ENCODE data around the gene SPSB4. TPM values are rescaled to one million over a fixed set of nuclear protein-coding genes. Genes with fewer than 3 reads are reported as not detected.

Gene SPSB4
- total RNA-seq, 3 donors from 2014 or later: 1.3 TPM; not detected in 2

DNA sequence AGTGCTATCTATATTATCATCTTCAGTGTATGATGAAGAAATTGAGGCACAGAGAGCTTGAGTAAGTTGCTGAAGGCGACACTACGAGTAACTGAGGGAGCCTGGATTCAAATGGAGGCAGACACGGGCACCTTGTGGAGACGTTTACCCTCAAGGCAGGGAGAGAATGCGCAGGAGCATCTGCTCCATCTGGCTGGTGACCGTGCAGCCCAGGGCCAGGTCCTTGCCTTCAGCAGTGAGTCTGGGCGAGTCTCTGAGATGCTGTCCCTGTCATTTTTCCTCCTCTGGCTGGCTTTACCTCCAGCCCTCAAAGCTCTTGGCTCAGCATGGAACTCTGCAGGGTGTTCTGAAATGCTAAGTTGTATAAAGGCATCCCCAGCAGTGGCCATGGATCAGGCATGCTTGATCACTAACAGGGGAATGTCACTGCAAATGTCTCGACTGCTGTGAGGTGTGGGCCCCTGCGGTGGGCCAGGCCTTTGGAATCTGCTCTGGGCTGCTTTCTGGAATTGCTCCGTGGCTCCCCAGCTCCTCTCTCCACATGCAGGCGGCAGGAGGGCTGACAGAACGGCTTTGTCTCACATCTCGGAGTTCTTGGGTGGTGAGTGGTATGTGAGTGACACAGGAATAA lies 19.7 kb downstream of the SPSB4 start:
- no peaks in the 10 kb centered on the region for H3K9me3 ChIP-seq
- H3K4me1 ChIP-seq: no peaks in the 10 kb centered on the region
- intact Hi-C loops (cut with DNase I; ENCODE audit: low total_unique reads): no loop called here
- TF ChIP-seq POLR2AphosphoS5 (IDR thresholded peaks at IDR 0.05) (no peak), POLR2A (IDR thresholded peaks at IDR 0.05) (no peak)
- TF ChIP-seq, protein P1, sequence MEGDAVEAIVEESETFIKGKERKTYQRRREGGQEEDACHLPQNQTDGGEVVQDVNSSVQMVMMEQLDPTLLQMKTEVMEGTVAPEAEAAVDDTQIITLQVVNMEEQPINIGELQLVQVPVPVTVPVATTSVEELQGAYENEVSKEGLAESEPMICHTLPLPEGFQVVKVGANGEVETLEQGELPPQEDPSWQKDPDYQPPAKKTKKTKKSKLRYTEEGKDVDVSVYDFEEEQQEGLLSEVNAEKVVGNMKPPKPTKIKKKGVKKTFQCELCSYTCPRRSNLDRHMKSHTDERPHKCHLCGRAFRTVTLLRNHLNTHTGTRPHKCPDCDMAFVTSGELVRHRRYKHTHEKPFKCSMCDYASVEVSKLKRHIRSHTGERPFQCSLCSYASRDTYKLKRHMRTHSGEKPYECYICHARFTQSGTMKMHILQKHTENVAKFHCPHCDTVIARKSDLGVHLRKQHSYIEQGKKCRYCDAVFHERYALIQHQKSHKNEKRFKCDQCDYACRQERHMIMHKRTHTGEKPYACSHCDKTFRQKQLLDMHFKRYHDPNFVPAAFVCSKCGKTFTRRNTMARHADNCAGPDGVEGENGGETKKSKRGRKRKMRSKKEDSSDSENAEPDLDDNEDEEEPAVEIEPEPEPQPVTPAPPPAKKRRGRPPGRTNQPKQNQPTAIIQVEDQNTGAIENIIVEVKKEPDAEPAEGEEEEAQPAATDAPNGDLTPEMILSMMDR (IDR thresholded peaks at IDR 0.05): no peak
- no peak overlapping the region for H3K27ac ChIP-seq
- no peaks in the 10 kb centered on the region for H3K36me3 ChIP-seq
- no peak for DNase-seq (ENCODE audit: low spot score in 2 of 2)
- no peak overlapping the region for H3K4me3 ChIP-seq
- no peaks in the 10 kb centered on the region for H3K27me3 ChIP-seq

DNA sequence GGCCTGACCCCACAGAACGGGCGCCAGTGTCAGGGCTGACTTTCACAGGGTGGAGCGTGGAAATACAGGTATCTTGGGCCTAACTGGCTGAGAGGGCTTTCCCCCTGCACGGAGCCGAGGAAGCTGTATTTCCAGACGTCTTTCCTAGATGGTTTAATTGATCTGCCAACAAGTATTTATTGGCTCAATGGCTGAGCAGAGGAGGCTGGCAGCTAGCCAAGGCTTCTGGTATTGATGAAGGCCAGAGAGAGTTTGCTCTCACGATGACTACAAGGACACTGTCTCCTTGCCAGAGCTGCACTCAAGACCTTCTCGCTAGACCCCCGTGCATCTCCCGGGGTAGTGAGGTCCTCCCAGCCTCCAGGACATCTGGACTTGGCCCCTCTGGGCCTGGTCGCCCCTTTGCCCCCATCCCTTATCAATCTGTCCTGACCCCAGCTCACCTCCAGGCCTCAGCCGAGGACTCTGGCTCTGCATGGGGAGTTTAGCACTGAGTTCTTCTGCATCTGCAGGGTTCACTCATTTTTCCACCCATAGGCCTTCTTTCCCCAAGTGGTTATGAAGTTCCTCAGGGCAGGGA lies 20.6 kb downstream of the SPSB4 start:
- no peak for TF ChIP-seq POLR2AphosphoS5 (IDR thresholded peaks at IDR 0.05)
- no peak for TF ChIP-seq POLR2A (IDR thresholded peaks at IDR 0.05)
- TF ChIP-seq, protein P1 (IDR thresholded peaks at IDR 0.05): no peak
- Histone ChIP-seq H3K27me3 (no peaks in the 10 kb centered on the region), H3K27ac (no peak overlapping the region), H3K4me1 (no peaks in the 10 kb centered on the region), H3K9me3 (no peaks in the 10 kb centered on the region), H3K4me3 (no peak overlapping the region), H3K36me3 (no peaks in the 10 kb centered on the region)
- DNase-seq (ENCODE audit: low spot score in 2 of 2): no peak
- intact Hi-C loops (cut with DNase I; ENCODE audit: low total_unique reads): no loop called here

DNA sequence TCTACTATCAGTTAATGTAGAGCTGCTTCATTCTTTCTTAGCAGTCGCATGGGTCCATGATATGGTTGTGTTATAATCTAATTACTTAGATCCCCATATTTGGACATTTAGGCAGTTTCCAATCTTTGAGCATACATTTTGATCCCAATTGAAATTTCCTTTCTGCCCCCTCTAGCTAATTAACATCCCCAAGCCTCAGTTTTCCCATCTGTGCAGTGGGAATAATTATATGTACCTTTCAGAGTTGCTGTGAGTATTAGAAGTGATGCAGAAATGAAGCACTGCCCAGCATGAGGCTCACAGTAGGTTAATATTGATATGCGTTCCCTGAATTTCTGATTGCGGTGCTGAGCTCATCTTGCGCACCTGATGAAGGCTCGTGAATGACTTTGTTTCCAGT lies 21.8 kb downstream of the SPSB4 start:
- intact Hi-C loops (cut with DNase I; ENCODE audit: low total_unique reads): no loop called here

DNA sequence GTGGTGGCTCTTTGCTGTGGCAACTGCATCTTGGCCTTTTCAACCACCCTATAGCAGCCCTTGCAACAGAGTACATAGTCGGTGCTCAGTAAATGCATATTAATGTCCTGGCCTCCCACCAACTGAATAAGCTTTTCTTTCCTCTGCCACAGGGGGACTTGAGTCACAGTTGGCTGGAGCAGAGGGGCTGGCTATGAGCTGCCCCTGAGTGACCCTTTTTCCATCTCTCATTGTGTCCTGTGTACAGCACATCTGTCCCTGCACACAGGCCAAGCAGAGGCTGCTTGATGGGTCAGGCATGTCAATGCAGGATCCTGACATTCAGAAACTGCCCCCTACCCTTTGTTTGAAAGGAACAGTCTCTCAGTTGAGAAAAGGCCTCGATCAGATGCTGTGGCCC lies 22.4 kb downstream of the SPSB4 start:
- no peaks in the 10 kb centered on the region for H3K9me3 ChIP-seq
- H3K4me1 ChIP-seq: no peaks in the 10 kb centered on the region
- TF ChIP-seq, protein P1 (IDR thresholded peaks at IDR 0.05): no peak
- no peak for TF ChIP-seq POLR2A (IDR thresholded peaks at IDR 0.05)
- no peak for TF ChIP-seq POLR2AphosphoS5 (IDR thresholded peaks at IDR 0.05)
- no peak for DNase-seq (ENCODE audit: low spot score in 2 of 2)
- no peaks in the 10 kb centered on the region for H3K36me3 ChIP-seq
- H3K27me3 ChIP-seq: no peaks in the 10 kb centered on the region
- intact Hi-C loops (cut with DNase I; ENCODE audit: low total_unique reads): no loop called here
- H3K4me3 ChIP-seq: no peak overlapping the region
- H3K27ac ChIP-seq: no peak overlapping the region

More for the DNA sequence above, 21.8 kb downstream of the SPSB4 start:
- Histone ChIP-seq H3K27ac (no peak overlapping the region), H3K36me3 (no peaks in the 10 kb centered on the region), H3K9me3 (no peaks in the 10 kb centered on the region), H3K4me1 (no peaks in the 10 kb centered on the region), H3K27me3 (no peaks in the 10 kb centered on the region), H3K4me3 (no peak overlapping the region)
- no peak for DNase-seq (ENCODE audit: low spot score in 2 of 2)
- no peak for TF ChIP-seq POLR2AphosphoS5 (IDR thresholded peaks at IDR 0.05)
- TF ChIP-seq POLR2A (IDR thresholded peaks at IDR 0.05): no peak
- TF ChIP-seq, protein P1 (IDR thresholded peaks at IDR 0.05): no peak

DNA sequence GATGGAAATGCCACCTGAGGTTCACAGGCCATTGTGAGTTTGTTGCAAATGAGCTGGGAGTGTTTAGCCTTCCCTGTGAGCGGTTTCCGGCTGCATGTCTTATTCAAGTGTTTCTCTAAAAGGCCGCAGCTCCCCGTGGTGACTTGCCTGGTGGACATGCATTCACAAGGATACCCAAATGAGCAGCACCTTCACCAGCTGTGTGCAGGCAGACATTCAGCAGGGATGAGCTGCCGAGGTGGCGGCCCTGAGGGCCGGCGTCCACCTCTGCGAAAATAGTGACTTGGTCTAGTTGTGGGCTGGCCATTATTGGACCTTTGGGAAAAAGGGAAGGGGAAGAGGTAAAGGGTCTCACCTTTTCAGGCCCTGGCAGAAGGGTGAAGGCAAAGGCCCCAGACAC lies 23.4 kb downstream of the SPSB4 start:
- Histone ChIP-seq H3K9me3 (no peaks in the 10 kb centered on the region), H3K27me3 (no peaks in the 10 kb centered on the region), H3K4me3 (no peak overlapping the region), H3K36me3 (no peaks in the 10 kb centered on the region), H3K27ac (no peak overlapping the region), H3K4me1 (no peaks in the 10 kb centered on the region)
- no peak for DNase-seq (ENCODE audit: low spot score in 2 of 2)
- TF ChIP-seq, protein P1 (IDR thresholded peaks at IDR 0.05): no peak
- TF ChIP-seq POLR2AphosphoS5 (IDR thresholded peaks at IDR 0.05) (no peak), POLR2A (IDR thresholded peaks at IDR 0.05) (no peak)
- intact Hi-C loops (cut with DNase I; ENCODE audit: low total_unique reads): no loop called here
